ENCODE data around the gene CABP1. TPM values are rescaled to one million over a fixed set of nuclear protein-coding genes. Genes with fewer than 3 reads are reported as not detected.

The CABP1 gene
- polyA plus RNA-seq, 1 experiment = 0.27 TPM

DNA sequence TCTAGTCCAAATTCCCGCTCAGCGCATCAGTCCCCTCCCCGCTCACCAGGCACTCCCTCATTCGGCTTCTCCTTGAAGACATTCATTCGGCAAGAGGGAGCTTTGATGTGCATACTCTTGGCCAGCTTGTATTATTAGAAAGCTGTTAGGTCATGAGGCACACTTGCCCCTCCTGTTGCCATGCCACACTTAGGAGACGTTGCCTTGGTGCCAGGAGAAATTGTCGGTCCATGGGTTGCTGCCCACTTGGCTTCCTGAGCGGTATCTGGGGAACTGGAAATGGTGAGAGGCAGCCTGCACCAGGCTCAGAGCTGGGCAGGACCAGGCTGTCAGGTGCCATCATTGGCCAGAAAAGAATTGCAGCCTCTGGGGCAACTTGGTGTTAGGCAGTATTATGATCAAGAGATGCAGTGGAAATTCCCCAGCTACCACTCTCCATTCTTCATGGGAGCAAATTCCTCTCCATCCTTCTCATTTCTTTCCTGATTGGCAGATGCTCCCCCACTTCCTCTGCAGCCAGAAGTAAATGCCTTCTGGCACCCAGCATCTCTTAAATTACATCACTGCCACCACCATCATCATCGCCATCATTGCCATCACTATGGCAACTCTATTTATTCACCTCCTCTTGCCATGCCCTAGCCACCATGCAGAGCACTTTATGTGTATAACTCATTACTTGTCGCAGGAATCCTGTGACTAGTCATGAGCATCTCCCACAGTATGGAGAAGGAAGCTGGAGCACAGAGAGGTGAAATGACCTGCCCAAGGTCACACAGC is 12.4 kb downstream of the CABP1 start:
- POLR2A ChIA-PET = no interaction called here
- CTCF ChIA-PET = no interaction called here

DNA sequence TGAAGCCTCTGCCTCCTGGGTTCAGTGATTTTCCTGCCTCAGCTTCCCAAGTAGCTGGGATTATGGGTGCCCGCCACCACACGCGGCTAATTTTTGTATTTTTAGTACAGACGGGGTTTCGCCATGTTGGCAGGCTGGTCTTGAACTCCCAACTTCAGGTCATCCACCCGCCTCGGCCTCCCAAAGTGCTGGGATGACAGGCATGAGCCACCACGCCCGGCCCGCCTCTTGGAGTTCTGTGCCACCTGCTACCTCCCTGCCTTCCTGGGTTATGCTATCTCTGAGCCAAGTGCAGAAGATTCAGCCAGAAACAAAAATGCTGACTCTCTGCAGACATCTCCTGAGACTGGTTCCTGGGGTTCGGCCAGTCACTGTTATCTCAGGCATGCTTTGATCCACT is 13.2 kb downstream of the CABP1 start:
- Histone ChIP-seq H3K9me3 (ENCODE audit: control insufficient read depth, insufficient read depth, low read length) (no peaks in the 10 kb centered on the region; the same call in 1 of the 2 replicates), H3K27me3 (ENCODE audit: control insufficient read depth, insufficient read depth, low read length) (peaks cover 51% of the 10 kb centered on the region), H3K27ac (ENCODE audit: low read depth, low read length) (no peak overlapping the region), H3K4me3 (ENCODE audit: low read depth, low read length) (no peak overlapping the region)
- ChIA-PET POLR2A (no interaction called here), CTCF (no interaction called here)
- DNase-seq (ENCODE audit: low read depth, low spot score) = no peak
- TF ChIP-seq, protein P1, sequence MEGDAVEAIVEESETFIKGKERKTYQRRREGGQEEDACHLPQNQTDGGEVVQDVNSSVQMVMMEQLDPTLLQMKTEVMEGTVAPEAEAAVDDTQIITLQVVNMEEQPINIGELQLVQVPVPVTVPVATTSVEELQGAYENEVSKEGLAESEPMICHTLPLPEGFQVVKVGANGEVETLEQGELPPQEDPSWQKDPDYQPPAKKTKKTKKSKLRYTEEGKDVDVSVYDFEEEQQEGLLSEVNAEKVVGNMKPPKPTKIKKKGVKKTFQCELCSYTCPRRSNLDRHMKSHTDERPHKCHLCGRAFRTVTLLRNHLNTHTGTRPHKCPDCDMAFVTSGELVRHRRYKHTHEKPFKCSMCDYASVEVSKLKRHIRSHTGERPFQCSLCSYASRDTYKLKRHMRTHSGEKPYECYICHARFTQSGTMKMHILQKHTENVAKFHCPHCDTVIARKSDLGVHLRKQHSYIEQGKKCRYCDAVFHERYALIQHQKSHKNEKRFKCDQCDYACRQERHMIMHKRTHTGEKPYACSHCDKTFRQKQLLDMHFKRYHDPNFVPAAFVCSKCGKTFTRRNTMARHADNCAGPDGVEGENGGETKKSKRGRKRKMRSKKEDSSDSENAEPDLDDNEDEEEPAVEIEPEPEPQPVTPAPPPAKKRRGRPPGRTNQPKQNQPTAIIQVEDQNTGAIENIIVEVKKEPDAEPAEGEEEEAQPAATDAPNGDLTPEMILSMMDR (IDR thresholded peaks at IDR 0.05; ENCODE audit: low read depth, low read length) = no peak

More for the DNA sequence above, 12.4 kb downstream of the CABP1 start:
- peaks cover 49% of the 10 kb centered on the region for H3K27me3 ChIP-seq (ENCODE audit: control insufficient read depth, insufficient read depth, low read length)
- H3K4me3 ChIP-seq (ENCODE audit: low read depth, low read length) = no peak overlapping the region
- DNase-seq (ENCODE audit: low read depth, low spot score) = no peak
- H3K27ac ChIP-seq (ENCODE audit: low read depth, low read length) = no peak overlapping the region
- no peaks in the 10 kb centered on the region for H3K9me3 ChIP-seq (ENCODE audit: control insufficient read depth, insufficient read depth, low read length)
- TF ChIP-seq, protein P1 (IDR thresholded peaks at IDR 0.05; ENCODE audit: low read depth, low read length) = no peak

DNA sequence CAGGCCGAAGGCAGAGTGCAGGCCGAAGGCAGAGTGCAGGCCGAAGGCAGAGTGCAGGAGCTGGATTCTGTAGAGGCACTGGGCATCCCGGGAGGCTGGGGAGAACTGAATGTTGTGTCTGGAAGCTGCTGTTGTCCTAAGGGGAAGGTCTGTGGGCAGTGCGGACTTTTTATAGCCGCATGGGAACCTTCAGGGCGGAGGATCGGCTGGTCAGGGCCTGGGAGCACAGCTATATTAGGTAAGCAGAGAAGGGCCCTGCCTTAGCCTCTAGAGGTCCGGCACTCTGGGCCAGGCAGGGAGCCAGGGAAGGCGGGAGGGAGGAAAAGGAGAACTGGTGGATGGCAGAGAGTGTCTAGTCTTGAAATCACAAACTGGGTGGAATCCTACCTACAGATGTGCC is 14.2 kb downstream of the CABP1 start:
- DNase-seq (ENCODE audit: low read depth, low spot score) = no peak
- ChIA-PET CTCF (no interaction called here), POLR2A (no interaction called here)
- H3K4me3 ChIP-seq (ENCODE audit: low read depth, low read length) = no peak overlapping the region
- TF ChIP-seq, protein P1 (IDR thresholded peaks at IDR 0.05; ENCODE audit: low read depth, low read length) = no peak
- H3K27ac ChIP-seq (ENCODE audit: low read depth, low read length) = no peak overlapping the region
- no peaks in the 10 kb centered on the region; the same call in 1 of the 2 replicates for H3K9me3 ChIP-seq (ENCODE audit: control insufficient read depth, insufficient read depth, low read length)
- peaks cover 47% of the 10 kb centered on the region for H3K27me3 ChIP-seq (ENCODE audit: control insufficient read depth, insufficient read depth, low read length)

DNA sequence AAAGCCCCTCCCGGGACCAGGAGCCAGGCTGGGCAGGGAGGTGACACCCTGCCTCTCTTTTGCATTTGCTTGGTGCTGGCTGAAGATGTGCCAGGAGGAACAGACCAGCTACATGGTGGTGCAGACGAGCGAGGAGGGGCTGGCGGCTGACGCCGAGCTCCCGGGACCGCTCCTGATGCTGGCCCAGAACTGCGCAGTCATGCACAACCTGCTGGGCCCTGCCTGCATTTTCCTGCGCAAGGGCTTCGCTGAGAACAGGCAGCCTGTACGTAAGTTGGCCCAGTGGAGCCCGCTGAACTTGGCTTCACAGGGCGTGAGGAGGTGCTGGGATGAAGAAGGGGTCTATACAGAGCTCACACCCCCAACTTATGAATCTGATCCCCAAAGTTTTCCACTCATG is 15.6 kb downstream of the CABP1 start:
- ChIA-PET CTCF (interaction anchor here (1.8 kb wide), 1 partner anchor 9 kb away, joined by 15 read pairs; no protein-coding TSS in a partner anchor), POLR2A (interaction anchor here (0.6 kb wide), 1 partner anchor 365 kb away, joined by 4 read pairs; the partner anchor contains the start of gene RNU4-2)
- Histone ChIP-seq H3K9me3 (ENCODE audit: control insufficient read depth, insufficient read depth, low read length) (no peaks in the 10 kb centered on the region; the same call in 1 of the 2 replicates), H3K27me3 (ENCODE audit: control insufficient read depth, insufficient read depth, low read length) (peaks cover 42% of the 10 kb centered on the region), H3K27ac (ENCODE audit: low read depth, low read length) (no peak overlapping the region), H3K4me3 (ENCODE audit: low read depth, low read length) (no peak overlapping the region)
- DNase-seq (ENCODE audit: low read depth, low spot score) = no peak
- TF ChIP-seq, protein P1 (IDR thresholded peaks at IDR 0.05; ENCODE audit: low read depth, low read length) = no peak
